ENCODE results near the gene STAT4.

STAT4 gene

DNA sequence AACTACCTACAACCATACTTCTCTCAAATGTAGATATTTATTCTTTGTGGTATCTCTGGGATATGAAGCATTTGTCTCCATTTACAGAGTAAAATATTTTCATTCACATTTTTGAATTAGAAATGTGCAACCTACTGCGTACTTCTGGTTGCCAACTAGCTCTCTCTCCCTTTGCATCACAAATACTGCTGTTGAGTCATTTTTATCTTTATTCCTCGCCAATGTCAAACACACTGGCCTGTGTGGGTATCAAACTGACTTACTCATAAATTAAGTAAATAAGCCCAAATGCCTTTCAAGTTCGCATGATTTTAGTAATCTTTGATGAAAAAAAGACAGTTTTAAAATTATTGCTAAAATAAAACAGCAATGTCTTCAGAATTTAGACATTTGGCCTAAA lies 67.3 kb downstream of the STAT4 start:
- Histone ChIP-seq H3K4me3 (ENCODE audit: low read depth, low read length) (no peak overlapping the region), H3K27ac (ENCODE audit: extremely low read depth, low read depth, low read length) (no peak overlapping the region), H3K36me3 (ENCODE audit: control insufficient read depth in 2 of 2, insufficient read depth in 1 of 2, low read length in 2 of 2) (no peaks in the 10 kb centered on the region), H3K4me1 (ENCODE audit: control insufficient read depth, insufficient read depth, low read length) (no peaks in the 10 kb centered on the region), H3K9me3 (ENCODE audit: control insufficient read depth, insufficient read depth, low read depth, low read length) (no peaks in the 10 kb centered on the region)
- ChIA-PET CTCF (interaction anchor here (0.8 kb wide), 1 partner anchor 21 kb away, joined by 3 read pairs; no protein-coding TSS in a partner anchor), POLR2A (no interaction called here)
- no peak for TF ChIP-seq ZNF701 (tag by site-specific recombination; IDR thresholded peaks at IDR 0.05)
- no peak for TF ChIP-seq ZNF335 (tag by site-specific recombination; conservative IDR thresholded peaks at IDR 0.05)
- no peak for TF ChIP-seq KLF9 (tag by site-specific recombination; IDR thresholded peaks at IDR 0.05; ENCODE audit: low read depth)

DNA sequence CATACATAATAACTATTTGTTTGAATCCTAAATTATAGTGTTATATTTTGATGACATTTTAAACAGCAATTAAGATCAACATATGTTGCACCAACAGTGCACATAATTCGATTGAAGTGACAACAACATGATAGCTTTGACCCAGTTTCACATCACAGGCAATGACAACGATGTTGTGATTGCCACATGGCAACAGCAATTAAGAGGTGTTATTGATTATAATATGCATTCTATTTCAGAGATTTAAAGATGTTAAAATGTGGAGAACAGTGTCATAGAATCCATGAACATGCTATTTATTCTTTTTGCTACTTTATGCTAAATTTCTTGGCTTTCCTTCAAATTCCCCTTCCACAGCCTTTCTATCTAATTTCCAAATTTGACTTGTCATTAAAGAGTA lies 68.5 kb downstream of the STAT4 start:
- Histone ChIP-seq H3K36me3 (ENCODE audit: control insufficient read depth in 2 of 2, insufficient read depth in 1 of 2, low read length in 2 of 2) (no peaks in the 10 kb centered on the region), H3K27ac (ENCODE audit: extremely low read depth, low read depth, low read length) (no peak overlapping the region), H3K4me1 (ENCODE audit: control insufficient read depth, insufficient read depth, low read length) (no peaks in the 10 kb centered on the region), H3K9me3 (ENCODE audit: control insufficient read depth, insufficient read depth, low read depth, low read length) (no peaks in the 10 kb centered on the region), H3K4me3 (ENCODE audit: low read depth, low read length) (no peak overlapping the region)
- TF ChIP-seq ZBTB20 (tag by site-specific recombination; IDR thresholded peaks at IDR 0.05) (no peak), ZBTB17 (tag by site-specific recombination; IDR thresholded peaks at IDR 0.05) (no peak), EGR2 (tag by site-specific recombination; IDR thresholded peaks at IDR 0.05; ENCODE audit: low read depth) (no peak), ZNF791 (tag by site-specific recombination; IDR thresholded peaks at IDR 0.05) (no peak), ZNF549 (tag by site-specific recombination; IDR thresholded peaks at IDR 0.05) (no peak), ZNF16 (tag by site-specific recombination; IDR thresholded peaks at IDR 0.05; ENCODE audit: low read depth) (no peak), ZNF37A (tag by site-specific recombination; IDR thresholded peaks at IDR 0.05) (no peak), ZNF670 (tag by site-specific recombination; IDR thresholded peaks at IDR 0.05; ENCODE audit: low read depth) (no peak), ZNF423 (tag by site-specific recombination; IDR thresholded peaks at IDR 0.05) (no peak), ZFP3 (tag by site-specific recombination; IDR thresholded peaks at IDR 0.05; ENCODE audit: low read depth) (no peak), ZNF138 (tag by site-specific recombination; IDR thresholded peaks at IDR 0.05; ENCODE audit: borderline replicate concordance) (no peak), ZBTB49 (tag by site-specific recombination; IDR thresholded peaks at IDR 0.05; ENCODE audit: low read depth) (no peak), HOXA7 (CRISPR knock-in tag; IDR thresholded peaks at IDR 0.05; ENCODE audit: borderline replicate concordance) (no peak), KLF10 (tag by site-specific recombination; IDR thresholded peaks at IDR 0.05) (no peak)
- TF ChIP-seq, protein P1, sequence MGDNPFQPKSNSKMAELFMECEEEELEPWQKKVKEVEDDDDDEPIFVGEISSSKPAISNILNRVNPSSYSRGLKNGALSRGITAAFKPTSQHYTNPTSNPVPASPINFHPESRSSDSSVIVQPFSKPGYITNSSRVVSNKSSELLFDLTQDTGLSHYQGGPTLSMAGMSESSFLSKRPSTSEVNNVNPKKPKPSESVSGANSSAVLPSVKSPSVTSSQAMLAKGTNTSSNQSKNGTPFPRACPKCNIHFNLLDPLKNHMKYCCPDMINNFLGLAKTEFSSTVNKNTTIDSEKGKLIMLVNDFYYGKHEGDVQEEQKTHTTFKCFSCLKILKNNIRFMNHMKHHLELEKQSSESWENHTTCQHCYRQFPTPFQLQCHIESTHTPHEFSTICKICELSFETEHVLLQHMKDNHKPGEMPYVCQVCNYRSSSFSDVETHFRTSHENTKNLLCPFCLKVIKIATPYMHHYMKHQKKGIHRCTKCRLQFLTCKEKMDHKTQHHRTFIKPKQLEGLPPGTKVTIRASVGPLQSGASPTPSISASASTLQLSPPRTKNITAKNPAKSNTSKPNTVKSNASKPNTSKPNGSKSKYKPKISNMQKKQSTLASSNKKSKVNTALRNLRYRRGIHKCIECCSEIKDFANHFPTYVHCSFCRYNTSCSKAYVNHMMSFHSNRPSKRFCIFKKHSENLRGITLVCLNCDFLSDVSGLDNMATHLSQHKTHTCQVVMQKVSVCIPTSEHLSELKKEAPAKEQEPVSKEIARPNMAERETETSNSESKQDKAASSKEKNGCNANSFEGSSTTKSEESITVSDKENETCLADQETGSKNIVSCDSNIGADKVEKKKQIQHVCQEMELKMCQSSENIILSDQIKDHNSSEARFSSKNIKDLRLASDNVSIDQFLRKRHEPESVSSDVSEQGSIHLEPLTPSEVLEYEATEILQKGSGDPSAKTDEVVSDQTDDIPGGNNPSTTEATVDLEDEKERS (tag by site-specific recombination; IDR thresholded peaks at IDR 0.05) = no peak
- TF ChIP-seq, protein P2, sequence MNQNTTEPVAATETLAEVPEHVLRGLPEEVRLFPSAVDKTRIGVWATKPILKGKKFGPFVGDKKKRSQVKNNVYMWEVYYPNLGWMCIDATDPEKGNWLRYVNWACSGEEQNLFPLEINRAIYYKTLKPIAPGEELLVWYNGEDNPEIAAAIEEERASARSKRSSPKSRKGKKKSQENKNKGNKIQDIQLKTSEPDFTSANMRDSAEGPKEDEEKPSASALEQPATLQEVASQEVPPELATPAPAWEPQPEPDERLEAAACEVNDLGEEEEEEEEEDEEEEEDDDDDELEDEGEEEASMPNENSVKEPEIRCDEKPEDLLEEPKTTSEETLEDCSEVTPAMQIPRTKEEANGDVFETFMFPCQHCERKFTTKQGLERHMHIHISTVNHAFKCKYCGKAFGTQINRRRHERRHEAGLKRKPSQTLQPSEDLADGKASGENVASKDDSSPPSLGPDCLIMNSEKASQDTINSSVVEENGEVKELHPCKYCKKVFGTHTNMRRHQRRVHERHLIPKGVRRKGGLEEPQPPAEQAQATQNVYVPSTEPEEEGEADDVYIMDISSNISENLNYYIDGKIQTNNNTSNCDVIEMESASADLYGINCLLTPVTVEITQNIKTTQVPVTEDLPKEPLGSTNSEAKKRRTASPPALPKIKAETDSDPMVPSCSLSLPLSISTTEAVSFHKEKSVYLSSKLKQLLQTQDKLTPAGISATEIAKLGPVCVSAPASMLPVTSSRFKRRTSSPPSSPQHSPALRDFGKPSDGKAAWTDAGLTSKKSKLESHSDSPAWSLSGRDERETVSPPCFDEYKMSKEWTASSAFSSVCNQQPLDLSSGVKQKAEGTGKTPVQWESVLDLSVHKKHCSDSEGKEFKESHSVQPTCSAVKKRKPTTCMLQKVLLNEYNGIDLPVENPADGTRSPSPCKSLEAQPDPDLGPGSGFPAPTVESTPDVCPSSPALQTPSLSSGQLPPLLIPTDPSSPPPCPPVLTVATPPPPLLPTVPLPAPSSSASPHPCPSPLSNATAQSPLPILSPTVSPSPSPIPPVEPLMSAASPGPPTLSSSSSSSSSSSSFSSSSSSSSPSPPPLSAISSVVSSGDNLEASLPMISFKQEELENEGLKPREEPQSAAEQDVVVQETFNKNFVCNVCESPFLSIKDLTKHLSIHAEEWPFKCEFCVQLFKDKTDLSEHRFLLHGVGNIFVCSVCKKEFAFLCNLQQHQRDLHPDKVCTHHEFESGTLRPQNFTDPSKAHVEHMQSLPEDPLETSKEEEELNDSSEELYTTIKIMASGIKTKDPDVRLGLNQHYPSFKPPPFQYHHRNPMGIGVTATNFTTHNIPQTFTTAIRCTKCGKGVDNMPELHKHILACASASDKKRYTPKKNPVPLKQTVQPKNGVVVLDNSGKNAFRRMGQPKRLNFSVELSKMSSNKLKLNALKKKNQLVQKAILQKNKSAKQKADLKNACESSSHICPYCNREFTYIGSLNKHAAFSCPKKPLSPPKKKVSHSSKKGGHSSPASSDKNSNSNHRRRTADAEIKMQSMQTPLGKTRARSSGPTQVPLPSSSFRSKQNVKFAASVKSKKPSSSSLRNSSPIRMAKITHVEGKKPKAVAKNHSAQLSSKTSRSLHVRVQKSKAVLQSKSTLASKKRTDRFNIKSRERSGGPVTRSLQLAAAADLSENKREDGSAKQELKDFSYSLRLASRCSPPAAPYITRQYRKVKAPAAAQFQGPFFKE (tag by site-specific recombination; IDR thresholded peaks at IDR 0.05; ENCODE audit: borderline replicate concordance) = no peak
- CTCF ChIA-PET = no interaction called here
- POLR2A ChIA-PET = no interaction called here

Data from HEK293 (cell line).